GM12874 (cell line): Measurements from ENCODE around the gene BMI1.

ENCODE experiments used
- TF ChIP-seq, protein P1 (sequence below): IDR thresholded peaks from 2 replicates; pipeline ENCODE4 v1.5.1; 2011; ENCODE audit warnings: low read depth, mild to moderate bottlenecking, control low read depth, low read length, moderate library complexity; ENCODE audit not compliant: insufficient read depth

Gene BMI1

DNA sequence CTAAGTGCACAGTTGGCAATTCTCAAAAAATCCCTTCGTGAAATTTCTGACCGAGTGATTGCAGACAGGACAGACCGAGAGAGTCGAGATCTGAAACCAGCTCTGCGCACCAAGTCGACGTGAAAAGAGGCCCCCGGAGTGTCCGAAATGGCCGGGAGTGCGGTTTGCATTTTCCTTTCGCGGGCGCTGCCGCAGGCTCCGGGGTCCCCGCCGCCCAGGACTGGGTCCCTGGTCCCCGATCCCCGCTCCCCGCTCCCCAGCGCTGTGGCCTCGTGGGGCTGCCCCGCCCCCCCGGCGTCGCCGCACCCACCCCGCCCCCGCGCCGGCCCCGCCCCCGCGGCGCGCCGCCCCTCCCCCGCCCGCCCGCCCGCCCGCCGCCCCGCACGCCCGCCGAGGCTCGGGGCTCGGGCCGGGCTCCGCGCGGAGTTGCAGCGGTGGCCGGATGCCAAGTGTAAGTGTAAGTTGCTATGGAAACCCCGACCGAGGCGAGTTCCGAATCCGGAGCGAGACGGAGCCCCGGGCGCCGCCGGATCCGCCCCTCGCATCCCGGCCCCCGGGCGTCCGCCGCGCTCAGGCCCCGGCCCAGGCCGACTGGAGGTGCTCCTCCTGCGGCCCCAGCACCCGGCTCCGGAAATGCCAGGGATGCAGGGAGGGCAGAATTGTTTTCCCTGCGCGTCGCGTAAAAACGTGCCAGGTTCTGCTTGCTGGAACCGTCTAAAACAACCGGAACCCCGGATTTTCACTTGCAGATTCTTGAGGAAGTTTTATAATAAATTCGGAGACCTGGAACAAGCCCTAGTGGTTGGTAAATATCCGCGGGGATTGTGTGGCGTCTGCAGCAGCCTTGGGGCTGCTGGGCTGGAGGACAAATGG, 4.6 kb downstream of the BMI1 start:
- TF ChIP-seq, protein P1, sequence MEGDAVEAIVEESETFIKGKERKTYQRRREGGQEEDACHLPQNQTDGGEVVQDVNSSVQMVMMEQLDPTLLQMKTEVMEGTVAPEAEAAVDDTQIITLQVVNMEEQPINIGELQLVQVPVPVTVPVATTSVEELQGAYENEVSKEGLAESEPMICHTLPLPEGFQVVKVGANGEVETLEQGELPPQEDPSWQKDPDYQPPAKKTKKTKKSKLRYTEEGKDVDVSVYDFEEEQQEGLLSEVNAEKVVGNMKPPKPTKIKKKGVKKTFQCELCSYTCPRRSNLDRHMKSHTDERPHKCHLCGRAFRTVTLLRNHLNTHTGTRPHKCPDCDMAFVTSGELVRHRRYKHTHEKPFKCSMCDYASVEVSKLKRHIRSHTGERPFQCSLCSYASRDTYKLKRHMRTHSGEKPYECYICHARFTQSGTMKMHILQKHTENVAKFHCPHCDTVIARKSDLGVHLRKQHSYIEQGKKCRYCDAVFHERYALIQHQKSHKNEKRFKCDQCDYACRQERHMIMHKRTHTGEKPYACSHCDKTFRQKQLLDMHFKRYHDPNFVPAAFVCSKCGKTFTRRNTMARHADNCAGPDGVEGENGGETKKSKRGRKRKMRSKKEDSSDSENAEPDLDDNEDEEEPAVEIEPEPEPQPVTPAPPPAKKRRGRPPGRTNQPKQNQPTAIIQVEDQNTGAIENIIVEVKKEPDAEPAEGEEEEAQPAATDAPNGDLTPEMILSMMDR: no peak

DNA sequence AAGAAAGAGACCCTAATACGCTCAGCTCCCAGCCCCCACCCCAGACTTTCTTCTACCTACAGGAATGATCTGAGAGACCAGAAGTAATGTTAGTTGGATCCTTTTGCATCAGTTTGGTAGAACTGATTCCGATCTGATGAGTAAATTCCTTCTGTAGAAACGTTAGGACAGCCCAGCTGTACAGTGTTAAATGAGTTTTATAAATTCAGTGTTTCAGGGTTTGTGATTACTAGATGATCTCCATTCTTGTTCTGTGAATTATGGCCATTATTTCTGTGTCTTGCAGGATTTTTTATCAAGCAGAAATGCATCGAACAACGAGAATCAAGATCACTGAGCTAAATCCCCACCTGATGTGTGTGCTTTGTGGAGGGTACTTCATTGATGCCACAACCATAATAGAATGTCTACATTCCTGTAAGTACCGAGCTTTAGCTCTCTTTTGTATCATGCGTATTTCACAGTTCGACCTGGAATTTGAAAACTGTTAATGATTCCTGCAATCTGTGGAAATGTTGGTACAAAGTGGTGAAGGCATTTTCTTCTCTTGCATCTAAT, 5.3 kb downstream of the BMI1 start:
- TF ChIP-seq, protein P1: no peak

DNA sequence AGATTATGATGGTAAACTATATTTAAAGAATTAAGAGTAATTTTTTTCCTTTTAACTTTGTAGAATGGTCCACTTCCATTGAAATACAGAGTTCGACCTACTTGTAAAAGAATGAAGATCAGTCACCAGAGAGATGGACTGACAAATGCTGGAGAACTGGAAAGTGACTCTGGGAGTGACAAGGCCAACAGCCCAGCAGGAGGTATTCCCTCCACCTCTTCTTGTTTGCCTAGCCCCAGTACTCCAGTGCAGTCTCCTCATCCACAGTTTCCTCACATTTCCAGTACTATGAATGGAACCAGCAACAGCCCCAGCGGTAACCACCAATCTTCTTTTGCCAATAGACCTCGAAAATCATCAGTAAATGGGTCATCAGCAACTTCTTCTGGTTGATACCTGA, 8.3 kb downstream of the BMI1 start:
- TF ChIP-seq, protein P1: no peak

DNA sequence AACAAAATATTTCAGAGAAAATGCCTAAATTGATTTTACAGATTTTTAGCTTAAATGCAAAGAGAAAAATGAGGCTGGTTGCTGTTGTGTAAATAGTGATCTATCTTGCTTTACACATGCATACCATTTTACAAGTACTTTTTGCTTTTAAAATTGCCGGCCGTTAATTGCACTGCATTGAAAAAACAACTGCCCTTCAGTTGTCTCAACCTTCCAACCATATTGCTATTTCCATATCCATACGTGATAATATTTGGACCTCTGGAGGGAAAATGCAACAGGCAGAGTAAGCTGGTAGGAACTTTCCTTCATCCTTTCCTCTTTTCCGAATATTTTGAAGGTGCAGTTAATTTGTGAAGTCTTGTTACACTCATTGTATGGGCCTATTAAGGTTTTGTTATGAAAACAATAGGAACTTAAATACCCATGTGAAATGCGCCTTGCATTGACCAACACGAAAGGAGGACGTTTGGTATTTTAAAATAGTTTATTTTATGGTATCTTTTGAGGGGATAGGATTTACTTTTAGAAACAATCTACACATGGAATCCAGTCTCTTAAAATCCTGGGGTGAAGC, 11.3 kb downstream of the BMI1 start:
- TF ChIP-seq, protein P1: no peak

DNA sequence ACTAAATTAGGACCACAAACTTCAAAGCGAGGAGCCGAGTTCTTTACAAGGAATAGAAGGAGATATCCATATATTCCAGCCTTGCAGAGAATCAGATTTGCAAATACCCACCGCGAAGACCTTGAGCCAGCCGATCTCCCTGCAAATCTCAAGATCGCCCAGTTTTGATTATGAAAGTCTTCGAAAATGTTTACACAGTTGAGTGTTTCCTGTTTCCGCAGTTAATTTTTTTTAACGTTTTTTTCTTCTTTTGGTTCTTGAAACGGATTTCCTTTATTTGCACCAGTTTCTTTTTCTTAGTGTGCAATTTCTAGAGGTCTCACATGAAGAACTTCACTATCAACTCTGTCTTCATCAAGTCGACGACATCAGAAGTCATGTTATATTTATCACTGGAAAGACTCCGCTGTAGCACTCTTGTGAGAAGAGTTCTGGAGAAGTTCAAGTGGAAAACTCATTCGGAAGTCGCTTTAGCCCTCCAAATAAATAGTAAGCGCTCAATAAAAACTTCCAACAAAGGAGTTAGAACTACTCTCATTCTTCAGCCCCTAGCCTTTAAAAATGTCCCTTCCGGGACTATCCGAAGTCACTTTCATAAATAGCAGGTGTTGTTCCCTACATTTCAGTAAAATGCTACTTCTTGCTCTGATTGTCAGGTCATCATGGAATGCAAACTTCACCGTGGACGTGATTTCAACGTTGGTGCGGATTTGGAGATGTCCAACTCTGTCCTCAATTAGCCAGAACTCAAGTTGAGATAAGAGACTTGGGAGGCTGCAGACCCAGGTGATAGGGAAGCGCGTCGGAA, 12.5 kb downstream of the BMI1 start:
- TF ChIP-seq, protein P1: no peak

DNA sequence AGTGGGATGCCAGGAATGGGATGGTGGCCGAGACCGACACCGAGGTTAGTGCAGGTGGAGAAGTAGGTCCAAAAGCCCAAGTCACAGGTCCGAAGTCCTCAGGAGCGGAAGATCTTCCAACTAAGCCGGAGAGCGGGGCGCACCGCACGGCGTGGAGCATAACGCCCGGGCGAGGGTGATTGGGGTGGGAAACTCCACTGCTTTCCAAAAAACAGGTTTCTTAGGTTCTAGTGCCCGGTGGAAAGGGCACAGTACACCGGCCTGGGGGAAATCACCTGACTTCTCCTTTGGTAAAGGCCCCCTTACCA, 13.0 kb downstream of the BMI1 start:
- TF ChIP-seq, protein P1: no peak
